K562 treated with DMSO at 1 percent for 4 hours (cell line): Measurements from ENCODE around the gene STIMATE. TPM values are rescaled to one million over a fixed set of nuclear protein-coding genes. Genes with fewer than 3 reads are reported as not detected.

ENCODE experiments used
- total RNA-seq: library from RNA; unstranded; fragments of 300-600 nt; gene quantifications from 2 replicates; pipeline ENCODE4 v1.2.3, GENCODE V29; 2022; ENCODE audit not compliant: insufficient read depth

STIMATE gene
- 7.3 and 9.0 TPM in 2 replicates for total RNA-seq

DNA sequence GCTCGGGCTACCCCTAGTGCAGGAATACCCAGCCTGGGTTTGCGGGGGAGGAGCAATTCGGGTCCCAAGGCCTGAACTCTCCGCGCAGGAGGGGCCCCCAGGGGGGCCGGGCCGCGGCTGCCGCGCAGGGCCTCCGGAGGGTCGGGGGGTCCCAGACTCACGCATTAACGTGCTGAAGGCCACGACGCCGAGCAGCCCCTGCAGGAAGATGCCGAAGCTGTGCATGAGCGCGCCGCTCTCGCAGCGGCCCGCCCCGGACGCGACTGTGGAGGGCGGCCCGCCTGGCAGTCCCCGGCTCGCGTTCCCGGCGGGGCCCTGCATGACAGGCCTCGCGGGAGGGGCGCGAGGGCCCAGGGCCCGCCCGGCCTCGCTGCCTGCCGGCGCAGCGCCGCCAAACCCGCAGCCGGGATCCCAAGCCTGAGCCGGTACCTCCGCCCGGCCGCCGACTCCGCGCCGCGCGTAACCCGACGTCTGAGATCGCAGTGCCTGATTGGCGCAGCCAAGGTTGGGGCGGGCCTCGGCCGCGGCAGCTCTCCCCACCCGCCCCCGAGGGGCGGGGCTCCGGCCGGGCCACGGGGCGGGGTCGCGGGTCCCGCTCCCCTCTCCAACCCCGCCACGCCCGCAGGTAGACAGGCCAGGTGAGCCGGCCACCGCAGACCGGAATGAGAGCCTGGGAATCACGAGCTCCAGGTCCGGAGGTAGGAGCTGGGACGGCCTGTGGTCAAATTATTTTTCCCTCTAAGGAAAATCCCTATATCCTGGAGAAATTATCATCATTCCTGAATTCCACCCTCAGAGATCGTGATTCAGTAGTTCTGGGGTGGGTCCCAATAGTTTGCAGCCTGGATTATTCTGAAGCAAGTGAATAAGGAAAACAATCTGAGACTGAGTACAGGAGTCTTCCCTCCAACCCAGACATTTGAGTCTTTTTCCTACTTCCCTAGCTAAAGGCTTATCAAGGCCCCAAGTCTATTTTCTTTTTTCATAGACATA lies at the start of gene STIMATE:
STIMATE (minus strand) TSS at position 419 of the 993 bp plus-strand sequence; CDS start at position 321, 98 bp downstream.

GRCh38 chr3:52834871-52835501 lies 62.4 kb downstream of the STIMATE start, which contains the start of gene MUSTN1:
Gene MUSTN1, minus strand, starts transcription at chr3:52835019. Its CDS starts 71 bp downstream, at chr3:52834948.

DNA sequence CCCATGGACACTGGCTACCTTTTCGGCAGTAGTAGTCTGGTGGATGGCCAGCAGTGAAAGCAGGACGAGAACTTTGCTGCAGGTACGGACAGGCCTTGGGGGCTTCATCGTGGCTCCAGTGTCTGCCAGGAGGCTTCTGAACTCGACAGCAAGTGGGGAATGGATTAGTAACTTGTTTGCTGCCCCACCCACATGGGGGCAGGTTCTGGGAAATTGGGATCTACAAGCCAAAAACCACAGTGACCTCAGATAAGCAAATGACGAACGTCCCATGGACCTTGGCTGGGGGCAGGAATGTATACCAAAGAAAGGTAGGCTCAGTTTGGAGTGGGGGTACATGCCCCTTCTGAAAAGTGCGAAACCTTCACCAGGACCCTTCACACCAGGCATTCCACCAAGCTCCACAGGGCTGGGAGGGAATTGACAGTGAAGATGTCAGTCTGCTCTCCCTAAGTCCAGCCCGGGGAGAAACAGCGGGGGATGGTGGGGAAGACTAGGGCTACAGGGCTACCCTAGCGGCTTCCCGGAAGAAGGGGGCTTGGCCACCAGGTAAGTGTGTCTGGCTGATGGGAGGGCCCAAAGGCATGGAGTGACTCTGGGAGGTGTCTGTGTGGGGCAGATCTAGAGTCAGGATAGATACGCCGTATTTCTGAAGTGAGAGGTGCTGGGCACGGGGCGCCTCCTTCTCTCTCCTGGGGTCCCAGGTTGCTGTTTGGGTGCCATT lies 66.7 kb downstream of the STIMATE start, which contains the start of gene ITIH4:
ITIH4 (minus strand) TSS at position 138 of the 724 bp plus-strand sequence; CDS start at position 108, 30 bp downstream.

DNA sequence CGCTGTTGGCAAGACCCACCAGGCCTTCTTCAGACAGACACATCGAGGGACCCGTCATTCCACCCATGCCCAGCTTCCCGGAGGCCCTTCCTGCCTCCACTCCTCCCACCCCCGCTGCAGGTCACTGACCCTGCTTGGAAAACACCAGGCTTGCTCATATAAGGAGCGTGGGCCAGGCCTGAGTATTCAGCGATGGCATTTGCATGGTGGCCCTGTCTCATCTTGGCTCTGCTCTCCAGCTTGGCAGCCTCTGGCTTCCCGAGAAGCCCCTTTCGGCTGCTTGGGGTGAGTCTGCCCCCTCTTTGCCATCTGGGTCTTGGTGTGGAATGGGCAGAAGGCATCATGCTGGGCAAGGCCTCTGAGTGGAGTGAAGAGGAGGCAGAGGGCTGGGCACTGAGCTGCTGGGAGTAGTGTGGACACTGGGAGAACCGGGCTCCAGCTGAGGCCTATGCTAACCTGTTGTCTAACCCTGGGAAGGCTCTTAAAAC lies 102.7 kb downstream of the STIMATE start, which contains the start of gene ITIH3:
ITIH3 (plus strand) TSS at position 185 of the 488 bp plus-strand sequence; CDS start at position 193, 8 bp downstream.

Other genes starting within 250 kb of the STIMATE start
- gene PBRM1, start 211.6 kb downstream of the STIMATE start, total RNA-seq: 18.0 and 19.6 TPM in 2 replicates
- gene GNL3, start 211.5 kb downstream of the STIMATE start, total RNA-seq: 25.1 and 33.0 TPM in 2 replicates
- gene GLT8D1, start 191.8 kb downstream of the STIMATE start, total RNA-seq: 31.8 and 35.5 TPM in 2 replicates
- gene SPCS1, start 191.4 kb downstream of the STIMATE start, total RNA-seq: 63.1 and 82.8 TPM in 2 replicates
- 7.2 and 10.7 TPM in 2 replicates for gene NEK4, start 126.6 kb downstream of the STIMATE start, total RNA-seq
- gene ITIH1, start 119.9 kb downstream of the STIMATE start, total RNA-seq: not detected in 2 replicates
- gene ITIH3, start 102.8 kb downstream of the STIMATE start, total RNA-seq: not detected in 2 replicates
- not detected in 2 replicates for gene ITIH4, start 66.9 kb downstream of the STIMATE start, total RNA-seq
- 2.8 and 8.5 TPM in 2 replicates for gene MUSTN1, start 62.5 kb downstream of the STIMATE start, total RNA-seq
- gene SFMBT1, start 148.5 kb upstream of the STIMATE start, total RNA-seq: 2.3 and 2.6 TPM in 2 replicates
- 4.7 and 5.3 TPM in 2 replicates for gene RFT1, start 232.9 kb upstream of the STIMATE start, total RNA-seq